ENCODE measurements around the gene KCNAB2.

Gene KCNAB2

DNA sequence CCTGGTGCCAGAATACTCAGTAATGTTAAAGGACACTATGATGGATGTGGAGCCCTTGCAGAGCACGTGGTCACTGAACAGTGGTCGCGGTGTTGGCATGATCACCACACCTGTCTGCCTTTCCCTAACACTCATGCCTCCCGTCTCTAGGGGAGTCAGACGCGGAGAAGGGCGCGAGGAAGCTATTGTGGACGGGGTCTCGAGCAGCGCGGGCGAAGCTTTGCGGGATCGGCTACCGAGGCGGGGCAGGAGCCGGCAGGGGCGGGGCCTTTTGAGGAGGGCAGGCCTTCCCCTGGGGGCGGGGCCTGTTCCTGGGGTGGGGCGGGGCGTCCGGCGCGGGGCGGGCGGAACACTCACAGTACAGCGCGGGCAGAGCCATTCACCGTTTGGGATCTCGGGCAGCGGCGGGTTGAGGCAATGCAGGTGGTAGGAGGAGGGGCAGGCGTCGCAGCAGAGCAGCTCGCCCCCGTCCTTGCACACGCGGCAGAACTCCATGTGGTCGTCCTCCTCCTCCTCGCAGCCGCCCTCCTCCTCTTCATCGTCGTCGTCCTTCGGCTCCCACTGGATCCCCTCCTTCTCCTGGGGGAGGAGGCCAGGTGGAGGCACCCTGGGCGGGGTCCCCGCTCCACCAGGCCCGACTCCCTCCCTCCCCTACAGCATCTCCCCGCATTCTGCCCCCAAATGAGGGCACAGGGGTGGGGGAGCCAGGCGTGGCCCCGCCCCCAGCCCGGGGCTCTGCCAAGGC lies 103.0 kb downstream of the KCNAB2 start:
- H3K4me3 ChIP-seq (ENCODE audit: low read length, poor library complexity, severe bottlenecking): no peak overlapping the region
- TF ChIP-seq EZH2phosphoT487 (IDR thresholded peaks at IDR 0.05; ENCODE audit: borderline replicate concordance): no peak
- TF ChIP-seq, protein P1, sequence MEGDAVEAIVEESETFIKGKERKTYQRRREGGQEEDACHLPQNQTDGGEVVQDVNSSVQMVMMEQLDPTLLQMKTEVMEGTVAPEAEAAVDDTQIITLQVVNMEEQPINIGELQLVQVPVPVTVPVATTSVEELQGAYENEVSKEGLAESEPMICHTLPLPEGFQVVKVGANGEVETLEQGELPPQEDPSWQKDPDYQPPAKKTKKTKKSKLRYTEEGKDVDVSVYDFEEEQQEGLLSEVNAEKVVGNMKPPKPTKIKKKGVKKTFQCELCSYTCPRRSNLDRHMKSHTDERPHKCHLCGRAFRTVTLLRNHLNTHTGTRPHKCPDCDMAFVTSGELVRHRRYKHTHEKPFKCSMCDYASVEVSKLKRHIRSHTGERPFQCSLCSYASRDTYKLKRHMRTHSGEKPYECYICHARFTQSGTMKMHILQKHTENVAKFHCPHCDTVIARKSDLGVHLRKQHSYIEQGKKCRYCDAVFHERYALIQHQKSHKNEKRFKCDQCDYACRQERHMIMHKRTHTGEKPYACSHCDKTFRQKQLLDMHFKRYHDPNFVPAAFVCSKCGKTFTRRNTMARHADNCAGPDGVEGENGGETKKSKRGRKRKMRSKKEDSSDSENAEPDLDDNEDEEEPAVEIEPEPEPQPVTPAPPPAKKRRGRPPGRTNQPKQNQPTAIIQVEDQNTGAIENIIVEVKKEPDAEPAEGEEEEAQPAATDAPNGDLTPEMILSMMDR (conservative IDR thresholded peaks at IDR 0.05; ENCODE audit: low read length): no peak
- H3K9ac ChIP-seq (ENCODE audit: low read depth, low read length, poor library complexity, severe bottlenecking): no peak overlapping the region
- H3K36me3 ChIP-seq (ENCODE audit: insufficient read depth, low read length): no peaks in the 10 kb centered on the region
- no peaks in the 10 kb centered on the region for H3K9me3 ChIP-seq (ENCODE audit: insufficient read depth, low read depth, low read length)
- H3K4me2 ChIP-seq (ENCODE audit: low read depth, low read length, poor library complexity, severe bottlenecking): no peak overlapping the region
- H3K4me1 ChIP-seq (ENCODE audit: insufficient read depth, low read length, poor library complexity, severe bottlenecking): peaks cover 11% of the 10 kb centered on the region
- H3K79me2 ChIP-seq (ENCODE audit: insufficient read depth, low read length): peaks cover 8% of the 10 kb centered on the region; the same call in 1 of the 2 replicates
- H3K27me3 ChIP-seq (ENCODE audit: insufficient read depth, low read length, poor library complexity, severe bottlenecking): no peaks in the 10 kb centered on the region
- H3K9me2 ChIP-seq (replicated peaks; ENCODE audit: low read depth, low read length): no peaks in the 10 kb centered on the region
- no peak overlapping the region for H2AFZ ChIP-seq (ENCODE audit: low read length)
- no peaks in the 10 kb centered on the region for H3F3A ChIP-seq (ENCODE audit: low read depth)
- no peaks in the 10 kb centered on the region for H4K20me1 ChIP-seq (ENCODE audit: insufficient read depth, low read length, poor library complexity, severe bottlenecking)

DNA sequence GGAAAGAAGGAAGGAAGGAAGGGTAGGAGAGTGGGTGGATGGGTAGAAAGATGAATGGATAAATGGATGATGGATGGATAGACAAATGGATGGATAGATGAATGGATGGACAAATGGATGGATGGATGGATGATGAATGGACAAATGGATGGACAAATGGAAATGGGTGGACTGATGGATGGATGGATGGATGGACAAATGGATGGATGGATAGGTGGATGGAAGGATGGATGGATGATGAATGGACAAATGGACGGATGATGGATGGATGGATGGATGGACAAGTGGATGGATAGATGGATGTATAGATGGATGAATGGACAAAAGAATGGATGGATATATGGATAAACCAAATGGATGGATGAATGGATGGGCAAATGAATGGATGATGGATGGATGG lies 103.9 kb downstream of the KCNAB2 start:
- Histone ChIP-seq H2AFZ (ENCODE audit: low read length) (no peak overlapping the region), H4K20me1 (ENCODE audit: insufficient read depth, low read length, poor library complexity, severe bottlenecking) (no peaks in the 10 kb centered on the region), H3F3A (ENCODE audit: low read depth) (0 out of 2 replicates have a peak, but pooled peaks cover under 1% of the 10 kb centered on the region), H3K9me3 (ENCODE audit: insufficient read depth, low read depth, low read length) (no peaks in the 10 kb centered on the region), H3K9ac (ENCODE audit: low read depth, low read length, poor library complexity, severe bottlenecking) (no peak overlapping the region), H3K27me3 (ENCODE audit: insufficient read depth, low read length, poor library complexity, severe bottlenecking) (no peaks in the 10 kb centered on the region), H3K4me1 (ENCODE audit: insufficient read depth, low read length, poor library complexity, severe bottlenecking) (peaks cover 20% of the 10 kb centered on the region), H3K36me3 (ENCODE audit: insufficient read depth, low read length) (no peaks in the 10 kb centered on the region), H3K9me2 (replicated peaks; ENCODE audit: low read depth, low read length) (no peaks in the 10 kb centered on the region), H3K79me2 (ENCODE audit: insufficient read depth, low read length) (peaks cover 8% of the 10 kb centered on the region; the same call in 1 of the 2 replicates), H3K4me3 (ENCODE audit: low read length, poor library complexity, severe bottlenecking) (no peak overlapping the region), H3K4me2 (ENCODE audit: low read depth, low read length, poor library complexity, severe bottlenecking) (no peak overlapping the region)
- TF ChIP-seq, protein P1 (conservative IDR thresholded peaks at IDR 0.05; ENCODE audit: low read length): no peak
- TF ChIP-seq EZH2phosphoT487 (IDR thresholded peaks at IDR 0.05; ENCODE audit: borderline replicate concordance): no peak

DNA sequence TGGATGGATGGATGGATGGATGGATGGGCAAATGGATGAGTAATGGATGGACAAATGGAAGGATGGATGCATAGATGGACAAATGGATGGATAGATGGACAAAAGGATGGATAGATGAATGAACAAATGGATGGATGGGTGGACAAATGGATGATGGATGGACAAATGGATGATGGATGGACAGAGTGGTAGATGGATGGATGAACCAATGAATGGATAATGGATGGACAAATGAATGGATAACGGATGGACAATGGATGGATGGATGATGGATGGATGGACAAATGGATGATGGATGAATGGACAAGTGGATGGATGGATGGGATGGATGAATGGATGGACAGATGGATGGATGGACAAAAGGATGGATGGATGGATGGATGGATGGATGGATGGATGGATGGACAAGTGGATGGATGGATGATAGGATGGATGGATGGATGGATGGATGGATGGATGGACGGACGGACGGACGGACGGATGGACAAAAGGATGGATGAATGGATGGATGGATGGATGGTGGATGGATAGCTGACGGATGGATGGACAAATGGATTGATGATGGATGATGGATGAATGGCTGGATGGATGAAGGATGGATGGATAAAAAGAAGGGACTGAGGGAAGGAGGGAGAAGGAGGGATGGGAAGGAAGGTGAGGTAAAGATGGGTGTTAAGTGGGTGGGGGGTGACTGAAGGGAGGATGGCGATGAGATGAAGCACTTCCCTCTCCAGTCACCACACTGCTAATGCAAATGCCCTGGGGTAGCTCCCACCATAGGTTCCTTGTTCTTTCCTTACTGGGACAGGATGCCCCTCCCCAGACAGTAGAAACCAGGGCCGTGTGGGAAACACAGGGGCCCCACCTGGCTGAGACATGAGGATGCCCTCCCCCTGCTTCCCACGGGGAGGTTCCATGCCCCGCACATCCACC lies 104.6 kb downstream of the KCNAB2 start:
- no peak overlapping the region for H3K4me2 ChIP-seq (ENCODE audit: low read depth, low read length, poor library complexity, severe bottlenecking)
- H3K9me2 ChIP-seq (replicated peaks; ENCODE audit: low read depth, low read length): no peaks in the 10 kb centered on the region
- no peaks in the 10 kb centered on the region for H3K27me3 ChIP-seq (ENCODE audit: insufficient read depth, low read length, poor library complexity, severe bottlenecking)
- H3K9ac ChIP-seq (ENCODE audit: low read depth, low read length, poor library complexity, severe bottlenecking): no peak overlapping the region
- H3K36me3 ChIP-seq (ENCODE audit: insufficient read depth, low read length): no peaks in the 10 kb centered on the region
- H4K20me1 ChIP-seq (ENCODE audit: insufficient read depth, low read length, poor library complexity, severe bottlenecking): no peaks in the 10 kb centered on the region
- H3K79me2 ChIP-seq (ENCODE audit: insufficient read depth, low read length): peaks cover 8% of the 10 kb centered on the region; the same call in 1 of the 2 replicates
- no peak overlapping the region for H2AFZ ChIP-seq (ENCODE audit: low read length)
- H3K4me1 ChIP-seq (ENCODE audit: insufficient read depth, low read length, poor library complexity, severe bottlenecking): peaks cover 25% of the 10 kb centered on the region
- 0 out of 2 replicates have a peak, but pooled peaks cover 2% of the 10 kb centered on the region for H3F3A ChIP-seq (ENCODE audit: low read depth)
- no peak overlapping the region for H3K4me3 ChIP-seq (ENCODE audit: low read length, poor library complexity, severe bottlenecking)
- no peak for TF ChIP-seq EZH2phosphoT487 (IDR thresholded peaks at IDR 0.05; ENCODE audit: borderline replicate concordance)
- TF ChIP-seq, protein P1 (conservative IDR thresholded peaks at IDR 0.05; ENCODE audit: low read length): no peak
- H3K9me3 ChIP-seq (ENCODE audit: insufficient read depth, low read depth, low read length): no peaks in the 10 kb centered on the region
